NCI-H345 treated with DMSO at 0.1 percent for 48 hours (cell line): ENCODE measurements around the gene HOXB3.

Experiments used
- DNase-seq: peaks from one replicate; lab custom pipeline; 2025; ENCODE audit not compliant: unreplicated experiment; lab: John Stamatoyannopoulos, UW

HOXB3 gene

GRCh38 chr17:48613862-48614694, 24.0 kb upstream of the HOXB3 start:
- DNase-seq, result no peak

- peak; percentile 33 for DNase-seq
Observed at GRCh38 chr17:48612854-48613691, 23.0 kb upstream of the HOXB3 start.

- no peak for DNase-seq
Observed at GRCh38 chr17:48612456-48612853, 22.4 kb upstream of the HOXB3 start.

GRCh38 chr17:48611681-48612455, 21.8 kb upstream of the HOXB3 start:
- peak; percentile 87 for DNase-seq

GRCh38 chr17:48611213-48611612, 21.2 kb upstream of the HOXB3 start:
- no peak for DNase-seq

GRCh38 chr17:48610282-48611211, 20.5 kb upstream of the HOXB3 start, which contains the start of gene HOXB7:
Gene HOXB7, minus strand, starts transcription at chr17:48611017. Its CDS starts 99 bp downstream, at chr17:48610918.
- peak; percentile 58 for DNase-seq

- DNase-seq, result peak; percentile 13
Observed at GRCh38 chr17:48609759-48610281, 19.8 kb upstream of the HOXB3 start.

GRCh38 chr17:48609033-48609432, 19.0 kb upstream of the HOXB3 start:
- DNase-seq, result no peak

- no peak for DNase-seq
Observed at GRCh38 chr17:48608494-48608834, 18.4 kb upstream of the HOXB3 start.

- no peak for DNase-seq
Observed at GRCh38 chr17:48606892-48607614, 17.0 kb upstream of the HOXB3 start.

- DNase-seq, result no peak
Observed at GRCh38 chr17:48605991-48606891, 16.2 kb upstream of the HOXB3 start.

- DNase-seq, result no peak
Observed at GRCh38 chr17:48605409-48605919, 15.4 kb upstream of the HOXB3 start.

GRCh38 chr17:48604770-48605329, 14.8 kb upstream of the HOXB3 start, which contains the start of gene HOXB6:
Gene HOXB6, minus strand, starts transcription at chr17:48604986. Its CDS starts 6,836 bp downstream, at chr17:48598150.
- no peak for DNase-seq

GRCh38 chr17:48603959-48604769, 14.1 kb upstream of the HOXB3 start:
- no peak for DNase-seq

GRCh38 chr17:48601539-48602425, 11.7 kb upstream of the HOXB3 start:
- DNase-seq, result no peak

- DNase-seq, result no peak
Observed at GRCh38 chr17:48601207-48601538, 11.1 kb upstream of the HOXB3 start.
